DMS153 (cell line): ENCODE results near the gene EPB42.
"Not testable (repeated sequence)": the region's sequence is repeated elsewhere in the genome, so short reads cannot be mapped to it uniquely, and the experiment has no call there.

ENCODE experiments used
- DNase-seq: peaks from one replicate; lab custom pipeline; 2025; lab: John Stamatoyannopoulos, UW

Gene EPB42

GRCh38 chr15:43241100-43241499, 20.3 kb upstream of the EPB42 start:
- no peak for DNase-seq

DNA sequence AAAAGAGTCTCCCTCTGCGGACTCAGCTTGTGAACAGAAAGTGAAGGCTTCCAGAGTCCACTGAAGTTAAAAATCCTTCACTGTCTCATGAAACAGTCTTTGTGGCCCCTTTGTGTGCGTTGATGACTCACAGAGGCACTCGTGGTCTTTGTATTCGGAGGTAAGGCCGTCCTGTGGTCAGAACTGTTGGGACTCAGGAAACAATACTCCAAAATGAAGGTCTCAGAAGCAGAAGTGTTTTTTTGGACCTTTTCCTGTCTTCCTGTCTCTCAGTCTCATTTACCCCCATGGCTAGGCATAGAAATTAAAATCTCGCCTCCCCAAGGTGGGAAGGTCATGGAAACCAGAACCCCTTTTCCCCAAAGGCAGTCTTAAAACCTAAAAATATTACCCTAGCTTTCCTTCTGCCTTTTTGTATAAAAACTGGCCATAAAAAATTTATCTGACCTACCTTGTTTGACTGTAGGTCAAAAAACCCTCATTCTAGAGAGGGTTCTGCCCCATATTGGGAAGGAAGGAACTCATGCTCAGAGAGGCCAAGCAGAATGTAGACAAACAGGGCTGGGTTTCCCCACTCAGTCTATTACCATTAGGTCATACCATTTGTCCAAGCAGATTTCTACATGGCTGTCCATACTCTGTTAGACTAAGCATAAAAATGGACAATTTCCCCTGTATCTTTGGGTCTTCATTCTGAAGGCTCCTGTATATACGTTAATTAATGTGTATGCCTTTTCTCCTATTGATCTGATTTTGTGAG, 19.1 kb upstream of the EPB42 start:
- no peak for DNase-seq

- no peak for DNase-seq
These were observed 17.9 kb upstream of the EPB42 start for GRCh38 chr15:43238671-43239131.

GRCh38 chr15:43237842-43238470, 17.1 kb upstream of the EPB42 start:
- DNase-seq, result no peak

DNA sequence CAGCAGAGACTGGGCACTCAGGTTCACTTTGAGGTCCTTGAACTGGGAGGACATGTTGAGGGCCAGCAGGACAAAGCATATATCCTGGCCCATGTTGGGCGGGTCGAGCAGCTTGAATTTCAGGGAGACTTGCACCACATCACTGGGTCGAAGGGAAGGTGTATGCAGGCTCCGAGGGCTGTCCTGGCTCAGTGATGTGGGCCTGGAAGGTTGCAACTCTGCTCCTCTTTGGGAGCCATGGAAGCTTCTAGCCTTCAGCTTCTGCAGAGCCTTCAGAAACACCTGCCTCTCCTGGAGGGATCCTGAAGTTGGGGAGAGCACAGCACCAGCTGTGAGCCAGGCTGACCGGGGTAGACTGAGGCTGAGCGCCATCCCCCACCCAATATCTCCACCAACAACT, 14.7 kb upstream of the EPB42 start:
- DNase-seq, result no peak

DNA sequence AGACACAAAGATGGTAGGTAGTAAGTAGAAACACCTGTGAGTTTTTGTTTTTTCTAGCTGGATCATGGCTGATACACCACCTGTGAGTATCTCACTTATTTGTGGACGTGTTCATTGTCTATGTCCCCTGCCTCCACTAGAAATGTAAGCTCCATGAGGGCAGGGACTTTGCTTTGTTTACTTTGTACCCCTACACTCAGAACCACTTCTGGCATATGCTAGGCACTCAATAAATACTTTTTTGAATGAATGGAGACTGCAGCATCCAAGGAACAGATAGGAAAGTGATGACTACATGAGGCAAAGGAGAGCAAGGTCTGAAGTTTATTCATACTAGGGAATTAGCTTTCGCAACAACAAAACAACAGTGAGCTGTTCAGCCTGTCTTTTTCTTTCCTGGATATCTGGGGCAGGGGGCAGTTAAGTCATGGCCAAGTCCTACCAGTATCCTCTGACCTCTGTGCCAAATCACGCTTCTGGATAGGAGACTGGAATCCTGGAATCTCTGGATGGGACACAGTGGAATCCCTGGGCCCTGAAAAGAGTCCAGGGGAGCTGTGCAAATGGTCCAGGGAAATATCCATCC, 11.6 kb upstream of the EPB42 start:
- DNase-seq, result no peak

GRCh38 chr15:43230640-43231115, 9.9 kb upstream of the EPB42 start:
- DNase-seq, result no peak

GRCh38 chr15:43229977-43230376, 9.2 kb upstream of the EPB42 start:
- no peak for DNase-seq

DNA sequence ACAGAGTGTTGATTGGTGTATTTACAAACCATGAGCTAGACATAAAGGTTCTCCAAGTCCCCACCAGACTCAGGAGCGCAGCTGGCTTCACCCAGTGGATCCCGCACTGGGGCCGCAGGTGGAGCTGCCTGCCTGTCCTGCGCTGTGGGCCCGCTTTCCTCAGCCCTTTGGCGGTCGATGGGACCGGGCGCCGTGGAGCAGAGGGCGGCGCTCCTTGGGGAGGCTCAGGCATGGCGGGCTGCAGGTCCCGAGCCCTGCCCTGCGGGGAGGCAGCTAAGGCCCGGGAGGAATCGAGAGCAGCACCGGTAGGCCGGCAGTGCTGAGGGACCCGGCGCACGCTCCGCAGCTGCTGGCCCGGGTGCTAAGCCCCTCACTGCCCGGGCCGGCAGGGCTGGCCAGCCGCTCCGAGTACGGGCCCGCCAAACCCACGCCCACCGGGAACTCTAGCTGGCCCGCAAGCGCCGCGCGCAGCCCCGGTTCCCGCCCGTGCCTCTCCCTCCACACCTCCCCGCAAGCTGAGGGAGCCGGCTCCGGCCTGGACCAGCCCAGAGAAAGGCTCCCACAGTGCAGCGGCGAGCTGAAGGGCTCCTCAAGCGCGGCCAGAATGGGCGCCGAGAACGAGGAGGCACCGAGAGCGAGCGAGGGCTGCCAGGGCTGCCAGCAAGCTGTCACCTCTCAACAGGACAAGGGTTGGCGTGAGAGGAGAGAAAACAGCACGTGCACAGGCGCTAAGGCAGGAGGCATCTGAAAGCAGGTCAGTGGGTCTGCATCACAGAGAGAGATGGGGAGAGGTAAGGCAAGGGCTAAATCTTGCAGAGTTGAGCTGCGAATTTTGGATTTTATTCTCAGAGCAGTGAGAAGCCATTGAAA, 5.9 kb upstream of the EPB42 start:
- no peak for DNase-seq

DNA sequence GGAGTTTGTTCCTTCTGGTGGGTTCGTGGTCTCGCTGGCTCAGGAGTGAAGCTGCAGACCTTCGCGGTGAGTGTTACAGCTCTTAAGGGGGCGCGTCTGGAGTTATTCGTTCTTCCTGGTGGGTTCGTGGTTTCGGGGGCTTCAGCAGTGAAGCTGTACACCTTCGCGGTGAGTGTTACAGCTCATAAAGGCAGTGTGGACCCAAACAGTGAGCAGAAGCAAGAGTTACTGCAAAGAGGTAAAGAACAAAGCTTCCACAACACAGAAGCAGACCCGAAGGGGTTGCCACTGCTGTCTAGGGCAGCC, 5.1 kb upstream of the EPB42 start:
- DNase-seq, result not testable (repeated sequence)

- no peak for DNase-seq
These were observed 4.6 kb upstream of the EPB42 start for GRCh38 chr15:43225201-43225949.

- no peak for DNase-seq
These were observed 604 bp upstream of the EPB42 start for GRCh38 chr15:43221422-43221821.

DNA sequence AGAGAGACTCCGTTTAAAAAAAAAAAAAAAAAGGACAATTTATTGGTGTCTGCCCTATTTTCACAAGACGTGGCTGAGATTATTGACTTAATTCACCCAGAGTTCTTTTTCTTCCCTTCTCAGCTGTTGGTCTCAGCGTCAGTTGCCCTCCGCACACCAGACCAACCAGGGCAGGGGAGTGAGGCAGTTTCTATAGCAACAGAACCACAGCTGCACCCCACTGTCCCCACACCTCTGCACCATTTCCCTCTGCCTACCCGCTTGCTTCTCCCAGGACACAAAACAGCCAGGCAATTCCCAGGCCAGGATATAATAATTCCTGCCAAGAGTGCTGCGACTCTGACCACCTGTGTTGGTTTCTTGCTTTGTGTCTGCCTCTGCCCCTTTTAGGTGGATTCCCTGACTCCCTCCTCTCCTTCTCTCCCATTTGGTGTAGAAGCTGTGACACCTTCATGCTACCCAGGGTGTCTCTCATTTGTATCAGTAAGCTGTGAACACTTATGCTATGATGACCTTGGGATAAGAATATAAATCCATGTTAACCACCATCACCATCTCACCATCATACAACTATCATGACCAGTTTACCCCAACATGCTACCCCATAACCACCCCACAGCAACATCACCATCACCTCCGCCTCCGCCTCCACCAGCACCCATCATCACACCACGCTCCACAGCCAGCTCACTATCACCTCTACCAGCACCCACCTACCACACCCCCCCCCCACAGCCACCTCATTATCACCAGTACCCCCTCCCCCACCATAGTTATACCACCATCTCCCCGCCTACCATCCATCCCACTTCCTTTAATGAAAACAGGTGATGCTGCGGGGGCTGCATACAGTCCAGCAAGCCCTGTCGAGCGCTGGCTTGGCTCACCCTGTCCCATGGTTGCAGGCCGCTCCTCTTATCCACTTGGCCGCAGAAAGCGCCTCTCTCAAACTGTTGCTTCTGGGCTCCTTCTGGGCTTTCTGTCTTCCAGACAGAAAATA, 589 bp downstream of the EPB42 start:
- DNase-seq, result no peak

DNA sequence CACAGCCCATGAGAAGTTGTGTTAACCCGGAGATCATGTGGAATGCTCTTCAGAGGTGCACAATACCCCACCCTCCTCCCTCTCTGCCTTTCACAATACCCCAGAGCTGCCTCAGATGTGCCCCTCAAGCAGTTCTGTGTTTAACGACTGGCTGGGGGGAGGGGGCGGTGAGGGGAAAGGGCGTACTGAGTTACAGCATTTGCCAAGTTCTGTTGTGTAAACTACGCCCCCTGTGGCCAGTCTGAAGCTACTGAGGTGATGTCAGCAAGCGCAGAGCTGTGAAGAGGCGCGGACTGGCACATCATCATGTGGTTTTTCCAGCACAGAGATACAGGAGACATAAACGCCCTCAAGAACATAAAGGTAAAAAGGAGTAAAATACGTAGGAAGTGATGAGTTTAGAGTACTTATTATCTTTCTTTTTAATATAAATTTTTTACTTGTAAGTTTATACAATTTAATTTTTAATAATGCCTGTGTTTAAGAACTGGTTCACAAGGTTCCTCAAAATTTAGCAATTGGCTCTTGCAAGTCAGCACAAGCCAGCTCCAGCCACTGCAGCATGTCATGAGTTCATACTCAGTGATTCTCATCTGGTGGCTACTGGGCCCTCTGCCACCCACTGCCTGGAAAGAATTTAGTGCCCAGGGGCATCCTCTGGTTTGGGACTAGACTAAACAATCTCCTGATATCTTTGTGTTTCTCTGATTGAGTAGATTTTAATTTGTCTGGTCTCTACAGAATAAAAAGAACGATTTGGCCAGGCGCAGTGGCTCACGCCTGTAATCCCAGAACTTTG, 1.7 kb downstream of the EPB42 start:
- DNase-seq, result no peak

GRCh38 chr15:43215961-43216360, 4.9 kb downstream of the EPB42 start:
- no peak for DNase-seq

DNA sequence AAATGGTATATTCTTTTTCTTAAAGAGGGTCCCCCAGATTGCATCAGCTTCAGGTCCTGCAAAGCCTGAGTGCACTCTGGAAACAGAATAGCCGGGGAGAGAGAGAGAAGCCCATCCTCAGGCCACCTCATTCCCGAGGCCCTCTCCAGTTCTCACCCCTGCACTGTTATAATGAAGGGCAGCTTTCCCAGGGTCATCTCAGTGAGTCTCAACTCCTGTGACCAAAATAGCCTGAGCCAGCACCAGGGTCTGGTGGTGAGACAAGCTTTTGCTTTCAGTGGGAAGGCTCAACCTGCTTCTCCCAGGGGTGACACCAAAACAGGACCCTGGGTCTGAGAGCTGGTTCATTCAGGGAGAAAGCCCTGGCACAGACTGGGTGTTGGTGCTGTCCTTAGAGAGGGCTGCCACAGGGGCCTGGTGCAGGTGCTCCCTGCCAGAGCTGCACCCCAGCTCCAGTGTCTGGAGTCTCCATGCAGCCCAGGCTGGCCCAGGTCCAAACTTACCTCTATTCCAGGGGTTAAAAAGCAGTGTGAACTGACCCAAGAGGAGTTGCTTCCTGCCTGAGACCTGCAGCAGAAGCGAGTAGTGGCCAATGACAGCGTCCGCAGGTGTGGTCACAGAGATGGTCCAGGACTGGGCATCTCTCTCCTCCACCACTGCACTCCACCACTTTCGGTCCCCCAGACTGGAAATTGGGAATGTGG, 6.1 kb downstream of the EPB42 start:
- no peak for DNase-seq

GRCh38 chr15:43214169-43214568, 6.6 kb downstream of the EPB42 start:
- no peak for DNase-seq

- DNase-seq, result no peak
These were observed 7.4 kb downstream of the EPB42 start for GRCh38 chr15:43213466-43213865.

DNA sequence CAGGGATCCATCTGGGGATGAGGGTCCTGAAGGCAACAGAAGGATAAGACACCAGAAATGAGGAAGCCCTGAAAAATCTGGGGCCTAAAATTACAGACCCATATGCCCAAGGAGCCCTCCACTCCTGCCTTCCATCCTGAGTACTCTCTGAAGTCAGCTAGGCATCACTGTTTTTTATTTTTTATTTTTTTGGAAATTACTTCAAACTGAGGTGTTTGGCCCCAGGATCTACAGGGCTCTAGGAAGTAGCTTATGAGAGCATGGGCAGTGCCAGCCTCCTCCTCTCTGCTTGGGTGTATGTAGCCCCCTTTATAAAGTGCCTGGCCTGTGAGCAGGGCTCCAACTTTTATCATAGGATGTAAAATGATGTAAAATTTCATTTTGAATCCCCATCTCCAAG, 7.9 kb downstream of the EPB42 start:
- no peak for DNase-seq
